Panc1 (cell line): ENCODE measurements around the gene LGI2. TPM values are rescaled to one million over a fixed set of nuclear protein-coding genes. Genes with fewer than 3 reads are reported as not detected.

Experiments used
- ATAC-seq: fragments of 200-7000 bp; cut with Tn5 transposase; 2 replicates; pipeline ENCODE4 v1.9.1; 2020; ENCODE audit warnings: mild to moderate bottlenecking, moderate library complexity
- BruUV-seq: library from RNA; stranded (reverse); fragments of 400-500 nt; replicated peaks from 2 replicates; lab custom pipeline; 2021; lab: Mats Ljungman, UMichigan
- CTCF ChIA-PET: fragments of 300-600 bp; sonication (Branson Sonifier 250); formaldehyde crosslinking; loops from one replicate; lab custom pipeline; 2022; ENCODE audit warnings: antibody characterized with exemption; lab: Charles Lee
- POLR2A ChIA-PET: fragments of 300-600 bp; sonication (Branson Sonifier 250); formaldehyde crosslinking; loops from one replicate; lab custom pipeline; 2022; ENCODE audit warnings: antibody characterized with exemption; lab: Charles Lee
- DNase-seq: peaks from one replicate; pipeline ENCODE4 v3.0.0-alpha.2; 2010; ENCODE audit warnings: low read depth, low spot score
- H3K27ac ChIP-seq: 2 replicates; pipeline ENCODE4 v1.5.1; 2011; ENCODE audit warnings: mild to moderate bottlenecking, low read length, inconsistent platforms
- H3K27me3 ChIP-seq: fragments of 200-500 bp; sonication (Bioruptor generic); 2 replicates; pipeline ENCODE4 v1.6.0; 2014; ENCODE audit warnings: low read length, inconsistent platforms; ENCODE audit not compliant: control insufficient read depth, insufficient read depth
- H3K36me3 ChIP-seq: fragments of 200-500 bp; sonication (Bioruptor generic); 2 replicates; pipeline ENCODE4 v1.5.1; 2014; ENCODE audit warnings: inconsistent platforms, mild to moderate bottlenecking, low read length, moderate library complexity; ENCODE audit not compliant: control insufficient read depth, insufficient read depth
- H3K4me1 ChIP-seq: 2 replicates; pipeline ENCODE4 v1.5.1; 2011; ENCODE audit warnings: inconsistent platforms, mild to moderate bottlenecking, low read length, moderate library complexity; ENCODE audit not compliant: control insufficient read depth, insufficient read depth
- H3K4me3 ChIP-seq, 2 experiments: 2 replicates each; pipeline ENCODE4 v1.5.1; 2011 to 2012; ENCODE audit warnings: low read depth in 2 of 2, low read length in 2 of 2, mild to moderate bottlenecking in 2 of 2, inconsistent platforms in 1 of 2, moderate library complexity in 1 of 2
- H3K9me3 ChIP-seq: fragments of 200-500 bp; sonication (Bioruptor generic); 2 replicates; pipeline ENCODE4 v1.5.1; 2014; ENCODE audit warnings: low read depth, mild to moderate bottlenecking, inconsistent platforms, low read length, moderate library complexity; ENCODE audit not compliant: control insufficient read depth, insufficient read depth
- POLR2AphosphoS5 ChIP-seq: IDR thresholded peaks from 2 replicates; pipeline ENCODE4 v1.6.1; 2012; ENCODE audit warnings: mild to moderate bottlenecking, low read depth, low read length, moderate library complexity
- SIN3A ChIP-seq: IDR thresholded peaks from 2 replicates; pipeline ENCODE4 v1.6.1; 2012; ENCODE audit warnings: low read depth, mild to moderate bottlenecking, low read length, moderate library complexity, borderline replicate concordance; ENCODE audit not compliant: insufficient read depth
- TCF7L2 ChIP-seq: IDR thresholded peaks from 2 replicates; pipeline ENCODE4 v1.6.1; 2011; ENCODE audit warnings: mild to moderate bottlenecking, low read depth, low read length, inconsistent platforms
- in situ Hi-C: cut with HindIII; loops from 2 replicates; pipeline ENCODE4 v1.10.0; 2016; ENCODE audit warnings: low sequenced_read_pairs, low pct_unique_long_range_greater_than_20kb
- intact Hi-C: fragments of 100-400 bp; cut with micrococcal nuclease; formaldehyde crosslinking; loops from one replicate; pipeline ENCODE4 v1.10.0; 2022; ENCODE audit not compliant: unreplicated experiment
- total RNA-seq: library from RNA; stranded (reverse); gene quantifications from one replicate; pipeline ENCODE4 v1.2.1, GENCODE V29; 2021; ENCODE audit not compliant: unreplicated experiment
- TF ChIP-seq, protein P1 (sequence below): fragments of 450-650 bp; IDR thresholded peaks from 2 replicates; pipeline ENCODE4 v1.5.1; 2017; ENCODE audit warnings: mild to moderate bottlenecking
- TF ChIP-seq, protein P2 (sequence below), 2 experiments: IDR thresholded peaks; 2 replicates each; pipeline ENCODE4 v1.6.1; 2011 to 2012; ENCODE audit warnings: low read depth in 2 of 2, control low read depth in 1 of 2, low read length in 1 of 2, mild to moderate bottlenecking in 1 of 2, moderate library complexity in 1 of 2; ENCODE audit not compliant: insufficient read depth in 1 of 2

Gene LGI2
- total RNA-seq, 1 experiment from 2014 or later = not detected

DNA sequence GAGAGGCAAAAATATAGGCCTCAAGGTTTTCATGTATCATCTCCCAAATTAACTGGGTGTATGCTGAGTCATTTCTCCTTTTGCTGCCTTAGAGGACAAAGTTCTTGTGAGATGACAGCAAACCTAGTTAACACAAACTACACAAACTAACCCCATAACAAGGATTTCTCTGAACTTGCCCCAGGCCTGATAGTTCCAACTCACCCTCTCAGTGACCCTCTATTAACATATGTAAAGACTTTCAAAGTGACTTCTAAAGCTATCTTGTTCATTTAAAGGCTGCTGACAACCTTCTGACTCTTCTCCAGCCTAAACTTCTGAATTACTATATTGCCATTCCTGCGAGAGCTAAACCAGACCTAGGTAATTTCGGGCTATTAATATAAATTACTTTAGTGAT, 74.7 kb downstream of the LGI2 start:
- no peaks in the 10 kb centered on the region for H3K4me1 ChIP-seq
- DNase-seq (no peak), ATAC-seq (no peak)
- H3K4me3 ChIP-seq = no peak overlapping the region
- ChIA-PET POLR2A (no interaction called here), CTCF (no interaction called here)
- intact Hi-C loops = no loop called here
- H3K27me3 ChIP-seq = no peaks in the 10 kb centered on the region
- BruUV-seq = no TSS peak
- no peaks in the 10 kb centered on the region for H3K9me3 ChIP-seq
- TF ChIP-seq SIN3A (no peak), POLR2AphosphoS5 (no peak), TCF7L2 (no peak)
- TF ChIP-seq, protein P1, sequence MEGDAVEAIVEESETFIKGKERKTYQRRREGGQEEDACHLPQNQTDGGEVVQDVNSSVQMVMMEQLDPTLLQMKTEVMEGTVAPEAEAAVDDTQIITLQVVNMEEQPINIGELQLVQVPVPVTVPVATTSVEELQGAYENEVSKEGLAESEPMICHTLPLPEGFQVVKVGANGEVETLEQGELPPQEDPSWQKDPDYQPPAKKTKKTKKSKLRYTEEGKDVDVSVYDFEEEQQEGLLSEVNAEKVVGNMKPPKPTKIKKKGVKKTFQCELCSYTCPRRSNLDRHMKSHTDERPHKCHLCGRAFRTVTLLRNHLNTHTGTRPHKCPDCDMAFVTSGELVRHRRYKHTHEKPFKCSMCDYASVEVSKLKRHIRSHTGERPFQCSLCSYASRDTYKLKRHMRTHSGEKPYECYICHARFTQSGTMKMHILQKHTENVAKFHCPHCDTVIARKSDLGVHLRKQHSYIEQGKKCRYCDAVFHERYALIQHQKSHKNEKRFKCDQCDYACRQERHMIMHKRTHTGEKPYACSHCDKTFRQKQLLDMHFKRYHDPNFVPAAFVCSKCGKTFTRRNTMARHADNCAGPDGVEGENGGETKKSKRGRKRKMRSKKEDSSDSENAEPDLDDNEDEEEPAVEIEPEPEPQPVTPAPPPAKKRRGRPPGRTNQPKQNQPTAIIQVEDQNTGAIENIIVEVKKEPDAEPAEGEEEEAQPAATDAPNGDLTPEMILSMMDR = no peak
- TF ChIP-seq, protein P2, sequence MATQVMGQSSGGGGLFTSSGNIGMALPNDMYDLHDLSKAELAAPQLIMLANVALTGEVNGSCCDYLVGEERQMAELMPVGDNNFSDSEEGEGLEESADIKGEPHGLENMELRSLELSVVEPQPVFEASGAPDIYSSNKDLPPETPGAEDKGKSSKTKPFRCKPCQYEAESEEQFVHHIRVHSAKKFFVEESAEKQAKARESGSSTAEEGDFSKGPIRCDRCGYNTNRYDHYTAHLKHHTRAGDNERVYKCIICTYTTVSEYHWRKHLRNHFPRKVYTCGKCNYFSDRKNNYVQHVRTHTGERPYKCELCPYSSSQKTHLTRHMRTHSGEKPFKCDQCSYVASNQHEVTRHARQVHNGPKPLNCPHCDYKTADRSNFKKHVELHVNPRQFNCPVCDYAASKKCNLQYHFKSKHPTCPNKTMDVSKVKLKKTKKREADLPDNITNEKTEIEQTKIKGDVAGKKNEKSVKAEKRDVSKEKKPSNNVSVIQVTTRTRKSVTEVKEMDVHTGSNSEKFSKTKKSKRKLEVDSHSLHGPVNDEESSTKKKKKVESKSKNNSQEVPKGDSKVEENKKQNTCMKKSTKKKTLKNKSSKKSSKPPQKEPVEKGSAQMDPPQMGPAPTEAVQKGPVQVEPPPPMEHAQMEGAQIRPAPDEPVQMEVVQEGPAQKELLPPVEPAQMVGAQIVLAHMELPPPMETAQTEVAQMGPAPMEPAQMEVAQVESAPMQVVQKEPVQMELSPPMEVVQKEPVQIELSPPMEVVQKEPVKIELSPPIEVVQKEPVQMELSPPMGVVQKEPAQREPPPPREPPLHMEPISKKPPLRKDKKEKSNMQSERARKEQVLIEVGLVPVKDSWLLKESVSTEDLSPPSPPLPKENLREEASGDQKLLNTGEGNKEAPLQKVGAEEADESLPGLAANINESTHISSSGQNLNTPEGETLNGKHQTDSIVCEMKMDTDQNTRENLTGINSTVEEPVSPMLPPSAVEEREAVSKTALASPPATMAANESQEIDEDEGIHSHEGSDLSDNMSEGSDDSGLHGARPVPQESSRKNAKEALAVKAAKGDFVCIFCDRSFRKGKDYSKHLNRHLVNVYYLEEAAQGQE (IDR thresholded peaks at IDR 0.05; ENCODE audit: insufficient read depth in 1 of 2, low read depth in 2 of 2, low read length in 1 of 2) = no peak
- in situ Hi-C loops = no loop called here
- H3K27ac ChIP-seq = no peak overlapping the region
- H3K36me3 ChIP-seq = no peaks in the 10 kb centered on the region

DNA sequence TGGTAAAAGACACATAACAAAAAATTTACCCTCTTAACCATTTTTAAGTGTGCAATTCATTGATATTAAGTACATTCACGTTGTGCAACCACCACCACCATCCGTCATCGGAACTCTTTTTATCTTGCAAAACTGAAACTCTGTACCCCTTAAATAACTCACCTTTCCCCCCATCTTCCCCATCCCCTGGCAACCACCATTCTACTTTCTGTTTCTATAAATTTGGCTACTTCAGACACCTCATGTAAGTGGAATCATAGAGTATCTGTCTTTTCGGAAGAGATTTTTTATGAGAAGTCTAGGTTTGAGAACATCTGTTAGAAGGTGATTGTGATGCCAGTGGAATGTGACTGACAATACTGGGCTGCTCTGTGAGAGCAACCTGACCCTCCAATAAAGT, 78.1 kb downstream of the LGI2 start:
- Histone ChIP-seq H3K36me3 (no peaks in the 10 kb centered on the region), H3K4me3 (no peak overlapping the region), H3K4me1 (no peaks in the 10 kb centered on the region), H3K27me3 (no peaks in the 10 kb centered on the region), H3K27ac (no peak overlapping the region), H3K9me3 (no peaks in the 10 kb centered on the region)
- CTCF ChIA-PET = no interaction called here
- in situ Hi-C loops = no loop called here
- DNase-seq (no peak), ATAC-seq (no peak)
- intact Hi-C loops = no loop called here
- no TSS peak for BruUV-seq
- TF ChIP-seq, protein P1 = no peak
- TF ChIP-seq, protein P2 (IDR thresholded peaks at IDR 0.05; ENCODE audit: insufficient read depth in 1 of 2, low read depth in 2 of 2, low read length in 1 of 2) = no peak
- TF ChIP-seq POLR2AphosphoS5 = no peak
- no peak for TF ChIP-seq SIN3A
- TF ChIP-seq TCF7L2 = no peak
- POLR2A ChIA-PET = no interaction called here
